Measurements from ENCODE around the gene LOXL1. TPM values are rescaled to one million over a fixed set of nuclear protein-coding genes. Genes with fewer than 3 reads are reported as not detected.

Gene LOXL1
- total RNA-seq, 1 donor from 2014 or later: 163 TPM

DNA sequence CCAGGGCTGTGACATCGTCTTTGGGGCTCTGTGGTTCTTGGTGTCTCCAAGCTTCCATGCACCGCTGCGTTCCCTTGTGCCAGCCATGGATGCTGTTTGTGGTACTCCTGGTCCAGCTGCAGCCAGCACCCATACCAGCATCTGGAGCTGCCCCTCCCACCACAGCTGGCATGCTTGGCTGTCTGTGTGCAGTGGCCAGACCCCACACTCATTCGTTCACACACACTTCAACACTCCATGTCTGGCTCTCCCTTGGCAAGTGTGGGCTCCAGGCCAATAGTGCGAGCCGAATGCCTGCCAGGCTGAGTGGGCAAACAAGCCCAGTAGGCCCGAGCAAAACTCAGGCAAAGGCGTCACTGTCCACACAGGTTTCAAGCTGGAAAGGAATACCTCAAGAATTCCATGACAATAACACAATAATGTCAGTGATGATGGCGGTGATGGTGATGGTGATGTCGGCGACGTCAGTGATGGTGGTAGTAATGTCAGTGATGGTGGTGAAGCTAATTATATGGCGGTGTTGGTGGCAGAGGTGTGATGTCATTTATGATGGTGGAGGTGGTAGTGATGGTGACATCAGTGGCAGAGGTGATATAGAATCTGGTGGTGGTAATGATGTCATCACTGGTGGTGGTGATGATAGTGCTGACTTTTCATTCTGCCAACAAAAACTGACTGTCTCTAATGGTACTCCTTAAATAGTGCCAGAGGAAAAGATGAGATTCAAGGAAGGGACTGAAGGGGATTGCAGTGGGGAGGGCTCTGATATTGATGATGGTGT lies 33.6 kb upstream of the LOXL1 start:
- Mint-ChIP-seq H3K27ac (ENCODE audit: unreplicated experiment) (no peak overlapping the region), H3K9me3 (ENCODE audit: unreplicated experiment) (peaks cover 8% of the 10 kb centered on the region), H3K36me3 (ENCODE audit: unreplicated experiment) (peaks cover 11% of the 10 kb centered on the region), H3K4me3 (ENCODE audit: unreplicated experiment) (no peak overlapping the region), H3K27me3 (ENCODE audit: unreplicated experiment) (peaks cover 17% of the 10 kb centered on the region), H3K4me1 (ENCODE audit: low read depth, unreplicated experiment) (peaks cover 2% of the 10 kb centered on the region)
- TF ChIP-seq, protein P1, sequence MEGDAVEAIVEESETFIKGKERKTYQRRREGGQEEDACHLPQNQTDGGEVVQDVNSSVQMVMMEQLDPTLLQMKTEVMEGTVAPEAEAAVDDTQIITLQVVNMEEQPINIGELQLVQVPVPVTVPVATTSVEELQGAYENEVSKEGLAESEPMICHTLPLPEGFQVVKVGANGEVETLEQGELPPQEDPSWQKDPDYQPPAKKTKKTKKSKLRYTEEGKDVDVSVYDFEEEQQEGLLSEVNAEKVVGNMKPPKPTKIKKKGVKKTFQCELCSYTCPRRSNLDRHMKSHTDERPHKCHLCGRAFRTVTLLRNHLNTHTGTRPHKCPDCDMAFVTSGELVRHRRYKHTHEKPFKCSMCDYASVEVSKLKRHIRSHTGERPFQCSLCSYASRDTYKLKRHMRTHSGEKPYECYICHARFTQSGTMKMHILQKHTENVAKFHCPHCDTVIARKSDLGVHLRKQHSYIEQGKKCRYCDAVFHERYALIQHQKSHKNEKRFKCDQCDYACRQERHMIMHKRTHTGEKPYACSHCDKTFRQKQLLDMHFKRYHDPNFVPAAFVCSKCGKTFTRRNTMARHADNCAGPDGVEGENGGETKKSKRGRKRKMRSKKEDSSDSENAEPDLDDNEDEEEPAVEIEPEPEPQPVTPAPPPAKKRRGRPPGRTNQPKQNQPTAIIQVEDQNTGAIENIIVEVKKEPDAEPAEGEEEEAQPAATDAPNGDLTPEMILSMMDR (IDR thresholded peaks at IDR 0.05; ENCODE audit: partially characterized antibody, unreplicated experiment): no peak
- no peak for DNase-seq

DNA sequence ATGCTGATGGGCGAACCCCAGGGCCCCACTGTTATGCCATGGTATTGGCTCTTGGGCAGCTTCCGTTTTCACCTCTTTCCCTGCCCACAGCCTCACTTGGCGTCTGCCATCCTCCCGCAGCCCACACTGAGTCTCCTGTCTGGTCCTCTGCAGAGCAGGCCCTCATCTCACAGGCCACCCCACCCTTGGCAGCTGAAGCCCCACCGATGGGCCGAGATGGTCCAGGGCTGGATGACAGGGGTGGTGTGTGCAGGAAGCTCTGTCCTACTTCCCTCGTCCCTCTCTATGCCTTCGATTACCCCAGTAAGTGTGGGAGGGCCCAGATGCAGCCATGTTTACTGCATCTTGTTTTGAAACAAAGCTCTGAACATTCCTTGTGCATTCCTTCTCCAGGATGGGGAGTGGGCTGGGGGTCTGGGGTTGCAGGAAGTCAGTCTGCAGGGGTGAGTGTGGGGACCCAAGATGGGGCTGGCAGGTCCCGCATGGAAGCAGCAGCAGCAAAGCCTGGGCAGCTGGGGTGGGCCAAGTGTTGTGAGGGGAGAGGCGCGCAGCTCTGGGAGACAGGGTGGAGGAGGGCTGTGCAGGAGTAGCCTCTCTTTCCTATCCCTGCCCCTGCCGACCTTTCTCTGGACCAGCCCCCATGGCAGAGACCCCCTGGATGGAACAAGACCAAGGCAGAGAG lies 32.0 kb upstream of the LOXL1 start:
- no peak overlapping the region for H3K4me3 Mint-ChIP-seq (ENCODE audit: unreplicated experiment)

GRCh38 chr15:73897441-73898261 lies 28.6 kb upstream of the LOXL1 start:
- H3K9me3 Mint-ChIP-seq (ENCODE audit: unreplicated experiment): peaks cover 8% of the 10 kb centered on the region
- H3K27ac Mint-ChIP-seq (ENCODE audit: unreplicated experiment): no peak overlapping the region
- peaks cover 11% of the 10 kb centered on the region for H3K4me1 Mint-ChIP-seq (ENCODE audit: low read depth, unreplicated experiment)
- no peak overlapping the region for H3K4me3 Mint-ChIP-seq (ENCODE audit: unreplicated experiment)
- TF ChIP-seq, protein P1 (IDR thresholded peaks at IDR 0.05; ENCODE audit: partially characterized antibody, unreplicated experiment): peak; percentile 92
- H3K36me3 Mint-ChIP-seq (ENCODE audit: unreplicated experiment): peaks cover 9% of the 10 kb centered on the region
- peak; percentile 63 for DNase-seq
- H3K27me3 Mint-ChIP-seq (ENCODE audit: unreplicated experiment): peaks cover 5% of the 10 kb centered on the region

More for the DNA sequence above, 32.0 kb upstream of the LOXL1 start:
- DNase-seq: no peak
- peaks cover 4% of the 10 kb centered on the region for H3K4me1 Mint-ChIP-seq (ENCODE audit: low read depth, unreplicated experiment)
- peaks cover 7% of the 10 kb centered on the region for H3K9me3 Mint-ChIP-seq (ENCODE audit: unreplicated experiment)
- peaks cover 11% of the 10 kb centered on the region for H3K27me3 Mint-ChIP-seq (ENCODE audit: unreplicated experiment)
- TF ChIP-seq, protein P1 (IDR thresholded peaks at IDR 0.05; ENCODE audit: partially characterized antibody, unreplicated experiment): no peak
- no peak overlapping the region for H3K27ac Mint-ChIP-seq (ENCODE audit: unreplicated experiment)
- H3K36me3 Mint-ChIP-seq (ENCODE audit: unreplicated experiment): peaks cover 11% of the 10 kb centered on the region

DNA sequence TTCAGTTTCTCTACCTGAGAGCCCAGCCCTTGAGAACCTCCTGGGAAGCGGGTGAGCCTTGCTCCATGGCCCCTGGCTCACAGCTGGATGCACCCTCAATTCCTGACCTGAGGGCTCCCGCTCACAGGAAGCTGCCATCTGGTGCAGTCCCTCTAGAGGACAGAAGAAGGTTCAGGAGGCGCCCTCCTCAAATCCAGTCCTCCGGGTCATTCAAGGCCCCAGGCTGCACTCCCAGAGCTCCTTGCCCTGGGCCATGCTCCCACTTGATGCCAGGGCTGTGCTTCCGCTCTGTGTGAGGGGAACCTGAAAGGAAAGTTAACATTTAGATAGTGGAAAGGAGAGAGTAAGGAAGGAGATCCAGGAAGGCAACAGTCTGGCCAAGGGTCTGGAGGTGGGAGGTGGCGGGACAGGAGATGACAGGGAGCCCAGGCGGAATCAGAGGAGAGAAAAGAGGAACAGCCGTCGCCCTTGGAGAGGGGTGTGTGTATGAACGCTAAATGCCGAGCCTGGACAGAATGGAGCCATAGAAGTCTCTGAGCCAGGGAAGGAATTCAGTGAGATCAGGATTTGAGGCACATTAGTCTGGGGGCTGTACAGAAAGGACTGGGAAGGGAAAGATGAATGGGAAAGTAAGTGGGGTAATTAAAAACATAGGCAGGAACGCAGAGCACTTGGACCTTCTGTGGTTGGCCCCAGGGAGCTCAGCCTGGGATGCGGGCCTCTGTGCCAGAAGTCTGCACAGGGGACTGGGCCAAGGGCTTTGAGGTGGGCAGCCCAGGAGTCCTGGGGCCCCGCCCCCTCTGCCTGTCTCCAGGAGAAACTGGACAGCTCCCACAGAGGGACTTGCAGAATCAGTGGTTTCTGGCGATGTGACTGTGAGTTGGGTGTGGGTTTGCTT lies 26.8 kb upstream of the LOXL1 start:
- TF ChIP-seq, protein P1 (IDR thresholded peaks at IDR 0.05; ENCODE audit: partially characterized antibody, unreplicated experiment): no peak
- peaks cover 5% of the 10 kb centered on the region for H3K9me3 Mint-ChIP-seq (ENCODE audit: unreplicated experiment)
- H3K27me3 Mint-ChIP-seq (ENCODE audit: unreplicated experiment): peaks cover 5% of the 10 kb centered on the region
- H3K27ac Mint-ChIP-seq (ENCODE audit: unreplicated experiment): no peak overlapping the region
- no peak overlapping the region for H3K4me3 Mint-ChIP-seq (ENCODE audit: unreplicated experiment)
- peaks cover 16% of the 10 kb centered on the region for H3K4me1 Mint-ChIP-seq (ENCODE audit: low read depth, unreplicated experiment)
- H3K36me3 Mint-ChIP-seq (ENCODE audit: unreplicated experiment): no peaks in the 10 kb centered on the region
- no peak for DNase-seq
